AG09309 (cell line): Measurements from ENCODE around the gene ACSF3.
A peak's percentile ranks its signal among the peaks of the same experiment; 100 is the strongest.

Experiments
- DNase-seq: peaks from one replicate; pipeline ENCODE4 v3.0.0-alpha.2; 2010; ENCODE audit warnings: low read depth
- H3K4me3 ChIP-seq: 2 replicates; pipeline ENCODE4 v1.5.1; 2011; ENCODE audit warnings: mild to moderate bottlenecking, low read depth, low read length, moderate library complexity; ENCODE audit not compliant: control insufficient read depth
- CTCF ChIP-seq: IDR thresholded peaks from 2 replicates; pipeline ENCODE4 v1.5.1; 2011; ENCODE audit warnings: mild to moderate bottlenecking, low read depth, low read length, inconsistent platforms; ENCODE audit not compliant: insufficient read depth, control insufficient read depth; ENCODE audit errors: missing control alignments

ACSF3 gene

GRCh38 chr16:89048090-89048725 lies 45.4 kb upstream of the ACSF3 start:
- TF ChIP-seq CTCF, result no peak
- DNase-seq, result no peak
- H3K4me3 ChIP-seq, result no peak overlapping the region

- DNase-seq, result no peak
- H3K4me3 ChIP-seq, result no peak overlapping the region
- TF ChIP-seq CTCF, result no peak
Observed at GRCh38 chr16:89048871-89049422, 44.7 kb upstream of the ACSF3 start.

GRCh38 chr16:89049484-89050118 lies 44.1 kb upstream of the ACSF3 start:
- no peak overlapping the region for H3K4me3 ChIP-seq
- no peak for DNase-seq
- TF ChIP-seq CTCF, result no peak

- no peak for DNase-seq
Observed at GRCh38 chr16:89050119-89050867, 43.4 kb upstream of the ACSF3 start.

GRCh38 chr16:89050868-89051311 lies 42.8 kb upstream of the ACSF3 start:
- TF ChIP-seq CTCF, result no peak
- H3K4me3 ChIP-seq, result no peak overlapping the region
- DNase-seq, result no peak

More at GRCh38 chr16:89050119-89050867, 43.4 kb upstream of the ACSF3 start:
- TF ChIP-seq CTCF, result no peak
- H3K4me3 ChIP-seq, result no peak overlapping the region

- no peak for DNase-seq
- peak overlapping the region; percentile 60 for H3K4me3 ChIP-seq
- no peak for TF ChIP-seq CTCF
Observed at GRCh38 chr16:89051521-89052166, 42.0 kb upstream of the ACSF3 start.
